ENCODE measurements around the gene PER3.

Gene PER3

GRCh38 chr1:7783826-7784491 lies at the start of gene PER3:
PER3 (plus strand) TSS chr1:7784291; CDS start chr1:7784878, 587 bp downstream.
- Histone ChIP-seq H3K27ac (ENCODE audit: low read depth, low read length) (no peak within 1 kb of the TSS), H3K9me3 (ENCODE audit: control insufficient read depth, insufficient read depth, low read depth, low read length) (peaks cover 19% of the 10 kb centered on the region; the same call in 1 of the 2 replicates), H3K27me3 (ENCODE audit: control insufficient read depth, insufficient read depth, low read length) (peaks cover 12% of the 10 kb centered on the region), H3K9ac (ENCODE audit: low read length) (peak within 1 kb of the TSS; percentile 29), H3K4me1 (ENCODE audit: control insufficient read depth, insufficient read depth, low read length) (no peaks in the 10 kb centered on the region), H3K36me3 (ENCODE audit: control insufficient read depth, insufficient read depth, low read length) (peaks cover 36% of the 10 kb centered on the region), H3K4me3 (ENCODE audit: low read depth, low read length) (peak within 1 kb of the TSS; percentile 66)

GRCh38 chr1:7738044-7738443 lies 46.0 kb upstream of the PER3 start:
- Histone ChIP-seq H3K4me3 (ENCODE audit: low read depth, low read length) (no peak overlapping the region), H3K27me3 (ENCODE audit: control insufficient read depth, insufficient read depth, low read length) (no peaks in the 10 kb centered on the region), H3K36me3 (ENCODE audit: control insufficient read depth, insufficient read depth, low read length) (peaks cover 32% of the 10 kb centered on the region), H3K9me3 (ENCODE audit: control insufficient read depth, insufficient read depth, low read depth, low read length) (peaks cover 3% of the 10 kb centered on the region), H3K27ac (ENCODE audit: low read depth, low read length) (no peak overlapping the region), H3K9ac (ENCODE audit: low read length) (no peak overlapping the region), H3K4me1 (ENCODE audit: control insufficient read depth, insufficient read depth, low read length) (no peaks in the 10 kb centered on the region)

DNA sequence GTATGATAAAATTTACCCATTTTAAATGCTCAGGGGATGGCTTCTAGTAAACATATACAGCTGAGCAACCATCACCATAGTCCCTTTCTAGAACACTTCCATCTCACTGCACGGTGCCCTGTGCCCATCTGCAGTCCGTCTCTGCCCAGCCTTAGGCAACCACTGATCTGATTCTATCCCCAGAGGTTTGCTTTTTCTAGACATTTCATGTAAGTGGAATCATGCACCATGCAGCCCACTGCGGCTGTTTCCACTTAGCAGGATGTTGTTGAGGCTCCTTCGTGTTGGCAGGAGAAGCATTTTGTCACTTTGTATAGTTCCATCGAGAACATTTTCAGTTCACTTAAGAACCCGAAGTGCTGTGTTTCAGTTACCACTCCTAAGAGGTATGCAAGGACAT lies 40.7 kb upstream of the PER3 start:
- H3K36me3 ChIP-seq (ENCODE audit: control insufficient read depth, insufficient read depth, low read length) = peaks cover 17% of the 10 kb centered on the region
- no peak overlapping the region for H3K4me3 ChIP-seq (ENCODE audit: low read depth, low read length)
- H3K9me3 ChIP-seq (ENCODE audit: control insufficient read depth, insufficient read depth, low read depth, low read length) = peaks cover 3% of the 10 kb centered on the region
- H3K27me3 ChIP-seq (ENCODE audit: control insufficient read depth, insufficient read depth, low read length) = no peaks in the 10 kb centered on the region
- no peak overlapping the region for H3K27ac ChIP-seq (ENCODE audit: low read depth, low read length)
- H3K4me1 ChIP-seq (ENCODE audit: control insufficient read depth, insufficient read depth, low read length) = no peaks in the 10 kb centered on the region
- no peak overlapping the region for H3K9ac ChIP-seq (ENCODE audit: low read length)

DNA sequence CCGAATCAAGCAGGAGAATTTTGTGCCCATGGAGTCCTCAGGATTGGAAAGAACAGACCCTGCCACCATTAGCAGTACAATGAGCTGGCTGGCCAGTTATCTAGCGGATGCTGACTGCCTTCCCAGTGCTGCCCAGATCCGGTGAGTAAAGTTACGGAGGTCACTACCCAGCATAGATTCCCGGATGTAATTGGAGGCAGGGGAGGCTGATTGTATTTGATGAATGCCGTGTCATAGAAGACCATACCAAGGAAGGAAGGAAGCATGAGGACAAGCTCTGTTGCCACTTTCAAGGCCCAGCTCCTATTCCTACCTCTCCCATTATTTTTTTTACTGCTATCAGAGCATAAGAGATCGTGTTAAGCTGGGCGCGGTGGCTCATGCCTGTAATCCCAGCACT lies 39.2 kb upstream of the PER3 start:
- Histone ChIP-seq H3K9me3 (ENCODE audit: control insufficient read depth, insufficient read depth, low read depth, low read length) (no peaks in the 10 kb centered on the region), H3K4me1 (ENCODE audit: control insufficient read depth, insufficient read depth, low read length) (no peaks in the 10 kb centered on the region), H3K27me3 (ENCODE audit: control insufficient read depth, insufficient read depth, low read length) (no peaks in the 10 kb centered on the region), H3K27ac (ENCODE audit: low read depth, low read length) (no peak overlapping the region), H3K4me3 (ENCODE audit: low read depth, low read length) (no peak overlapping the region), H3K9ac (ENCODE audit: low read length) (no peak overlapping the region), H3K36me3 (ENCODE audit: control insufficient read depth, insufficient read depth, low read length) (peaks cover 6% of the 10 kb centered on the region)

DNA sequence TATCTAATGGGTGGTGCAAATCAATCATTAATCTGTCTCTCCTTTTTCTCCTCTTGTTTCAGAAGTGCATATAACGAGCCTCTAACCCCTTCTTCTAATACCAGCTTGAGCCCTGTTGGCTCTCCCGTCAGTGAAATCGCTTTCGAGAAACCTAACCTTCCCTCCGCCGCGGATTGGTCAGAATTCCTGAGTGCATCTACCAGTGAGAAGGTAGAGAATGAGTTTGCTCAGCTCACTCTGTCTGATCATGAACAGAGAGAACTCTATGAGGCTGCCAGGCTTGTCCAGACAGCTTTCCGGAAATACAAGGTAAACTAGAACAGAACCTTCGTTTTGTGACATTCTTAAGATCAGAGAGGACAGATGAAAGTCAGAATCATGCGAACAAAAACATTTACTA lies 38.3 kb upstream of the PER3 start:
- Histone ChIP-seq H3K9ac (ENCODE audit: low read length) (no peak overlapping the region), H3K27me3 (ENCODE audit: control insufficient read depth, insufficient read depth, low read length) (no peaks in the 10 kb centered on the region), H3K4me3 (ENCODE audit: low read depth, low read length) (no peak overlapping the region), H3K36me3 (ENCODE audit: control insufficient read depth, insufficient read depth, low read length) (peaks cover 6% of the 10 kb centered on the region), H3K9me3 (ENCODE audit: control insufficient read depth, insufficient read depth, low read depth, low read length) (no peaks in the 10 kb centered on the region), H3K4me1 (ENCODE audit: control insufficient read depth, insufficient read depth, low read length) (no peaks in the 10 kb centered on the region), H3K27ac (ENCODE audit: low read depth, low read length) (no peak overlapping the region)

DNA sequence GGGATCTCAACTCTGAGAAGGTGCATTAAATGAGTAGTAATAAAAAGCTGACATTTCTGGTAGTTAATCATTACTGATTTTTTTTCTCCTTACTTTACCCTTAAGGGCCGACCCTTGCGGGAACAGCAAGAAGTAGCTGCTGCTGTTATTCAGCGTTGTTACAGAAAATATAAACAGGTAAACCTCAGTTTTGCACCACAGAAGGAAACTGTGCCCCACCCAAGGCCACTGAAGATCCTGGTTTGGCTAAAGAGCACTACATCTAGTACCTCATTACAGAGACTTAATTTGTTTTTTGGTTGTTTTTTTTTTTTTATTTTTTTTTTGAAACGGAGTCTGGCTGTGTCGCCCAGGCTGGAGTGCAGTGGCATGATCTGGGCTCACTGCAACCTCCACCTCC lies 36.5 kb upstream of the PER3 start:
- no peaks in the 10 kb centered on the region for H3K27me3 ChIP-seq (ENCODE audit: control insufficient read depth, insufficient read depth, low read length)
- peaks cover 6% of the 10 kb centered on the region for H3K36me3 ChIP-seq (ENCODE audit: control insufficient read depth, insufficient read depth, low read length)

GRCh38 chr1:7749126-7749525 lies 35.0 kb upstream of the PER3 start:
- Histone ChIP-seq H3K27me3 (ENCODE audit: control insufficient read depth, insufficient read depth, low read length) (no peaks in the 10 kb centered on the region), H3K36me3 (ENCODE audit: control insufficient read depth, insufficient read depth, low read length) (peaks cover 6% of the 10 kb centered on the region), H3K4me3 (ENCODE audit: low read depth, low read length) (no peak overlapping the region)

More for the DNA sequence above, 36.5 kb upstream of the PER3 start:
- Histone ChIP-seq H3K4me3 (ENCODE audit: low read depth, low read length) (no peak overlapping the region), H3K27ac (ENCODE audit: low read depth, low read length) (no peak overlapping the region), H3K4me1 (ENCODE audit: control insufficient read depth, insufficient read depth, low read length) (peaks cover 7% of the 10 kb centered on the region), H3K9me3 (ENCODE audit: control insufficient read depth, insufficient read depth, low read depth, low read length) (no peaks in the 10 kb centered on the region), H3K9ac (ENCODE audit: low read length) (no peak overlapping the region)

GRCh38 chr1:7751174-7751573 lies 32.9 kb upstream of the PER3 start:
- H3K27ac ChIP-seq (ENCODE audit: low read depth, low read length) = no peak overlapping the region
- H3K4me1 ChIP-seq (ENCODE audit: control insufficient read depth, insufficient read depth, low read length) = peaks cover 15% of the 10 kb centered on the region
- no peaks in the 10 kb centered on the region for H3K9me3 ChIP-seq (ENCODE audit: control insufficient read depth, insufficient read depth, low read depth, low read length)
- no peak overlapping the region for H3K4me3 ChIP-seq (ENCODE audit: low read depth, low read length)
- H3K36me3 ChIP-seq (ENCODE audit: control insufficient read depth, insufficient read depth, low read length) = no peaks in the 10 kb centered on the region
- H3K9ac ChIP-seq (ENCODE audit: low read length) = no peak overlapping the region
- H3K27me3 ChIP-seq (ENCODE audit: control insufficient read depth, insufficient read depth, low read length) = no peaks in the 10 kb centered on the region

More at GRCh38 chr1:7749126-7749525, 35.0 kb upstream of the PER3 start:
- Histone ChIP-seq H3K9me3 (ENCODE audit: control insufficient read depth, insufficient read depth, low read depth, low read length) (no peaks in the 10 kb centered on the region), H3K4me1 (ENCODE audit: control insufficient read depth, insufficient read depth, low read length) (peaks cover 8% of the 10 kb centered on the region), H3K9ac (ENCODE audit: low read length) (no peak overlapping the region), H3K27ac (ENCODE audit: low read depth, low read length) (no peak overlapping the region)

- no peak overlapping the region for H3K9ac ChIP-seq (ENCODE audit: low read length)
- H3K4me3 ChIP-seq (ENCODE audit: low read depth, low read length) = peak overlapping the region; percentile 42
Observed at GRCh38 chr1:7752512-7753417, 31.3 kb upstream of the PER3 start.

GRCh38 chr1:7753641-7754040 lies 30.4 kb upstream of the PER3 start:
- no peak overlapping the region for H3K27ac ChIP-seq (ENCODE audit: low read depth, low read length)
- H3K27me3 ChIP-seq (ENCODE audit: control insufficient read depth, insufficient read depth, low read length) = no peaks in the 10 kb centered on the region
- no peaks in the 10 kb centered on the region for H3K36me3 ChIP-seq (ENCODE audit: control insufficient read depth, insufficient read depth, low read length)
- no peak overlapping the region for H3K9ac ChIP-seq (ENCODE audit: low read length)
- H3K4me3 ChIP-seq (ENCODE audit: low read depth, low read length) = no peak overlapping the region
- H3K9me3 ChIP-seq (ENCODE audit: control insufficient read depth, insufficient read depth, low read depth, low read length) = no peaks in the 10 kb centered on the region
- peaks cover 18% of the 10 kb centered on the region for H3K4me1 ChIP-seq (ENCODE audit: control insufficient read depth, insufficient read depth, low read length)

More at GRCh38 chr1:7752512-7753417, 31.3 kb upstream of the PER3 start:
- Histone ChIP-seq H3K27ac (ENCODE audit: low read depth, low read length) (no peak overlapping the region), H3K4me1 (ENCODE audit: control insufficient read depth, insufficient read depth, low read length) (peaks cover 18% of the 10 kb centered on the region), H3K36me3 (ENCODE audit: control insufficient read depth, insufficient read depth, low read length) (no peaks in the 10 kb centered on the region), H3K9me3 (ENCODE audit: control insufficient read depth, insufficient read depth, low read depth, low read length) (no peaks in the 10 kb centered on the region), H3K27me3 (ENCODE audit: control insufficient read depth, insufficient read depth, low read length) (no peaks in the 10 kb centered on the region)

DNA sequence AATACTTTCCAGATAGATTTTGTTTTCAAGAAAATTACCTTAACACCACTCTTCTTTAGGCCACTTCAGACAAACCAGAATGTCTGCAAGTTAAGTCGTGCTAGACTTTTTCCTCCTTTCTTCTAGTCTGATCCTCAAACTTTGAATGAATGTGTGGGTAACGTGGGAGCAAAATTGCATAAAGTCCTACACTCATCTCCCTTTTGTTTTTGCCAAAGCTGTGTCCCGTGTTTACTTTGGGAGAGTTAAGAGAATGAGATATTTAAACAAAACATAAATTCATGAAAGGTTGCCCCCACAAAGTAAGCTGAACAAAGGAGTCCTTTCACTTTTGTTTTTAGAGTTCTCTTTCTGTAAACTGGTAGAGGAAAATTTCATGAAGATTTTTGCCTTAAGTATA lies 29.9 kb upstream of the PER3 start:
- H3K36me3 ChIP-seq (ENCODE audit: control insufficient read depth, insufficient read depth, low read length) = no peaks in the 10 kb centered on the region
- H3K27ac ChIP-seq (ENCODE audit: low read depth, low read length) = no peak overlapping the region
- no peaks in the 10 kb centered on the region for H3K9me3 ChIP-seq (ENCODE audit: control insufficient read depth, insufficient read depth, low read depth, low read length)
- no peak overlapping the region for H3K4me3 ChIP-seq (ENCODE audit: low read depth, low read length)
- peaks cover 18% of the 10 kb centered on the region for H3K4me1 ChIP-seq (ENCODE audit: control insufficient read depth, insufficient read depth, low read length)
- no peak overlapping the region for H3K9ac ChIP-seq (ENCODE audit: low read length)
- H3K27me3 ChIP-seq (ENCODE audit: control insufficient read depth, insufficient read depth, low read length) = no peaks in the 10 kb centered on the region

Measured in HUES6 (cell line).